Endothelial cell of umbilical vein (primary cell): ENCODE measurements around the gene APMAP. TPM values are rescaled to one million over a fixed set of nuclear protein-coding genes. Genes with fewer than 3 reads are reported as not detected.

Experiments
- BruUV-seq: library from RNA; stranded (reverse); fragments of 400-500 nt; replicated peaks from 2 replicates; lab custom pipeline; 2021; lab: Mats Ljungman, UMichigan
- CTCF ChIA-PET: fragments of 300-600, 350-600 bp; sonication (Branson Sonifier 250); formaldehyde crosslinking; loops from one replicate; lab custom pipeline; 2021; ENCODE audit warnings: antibody characterized with exemption, inconsistent platforms; lab: Charles Lee
- POLR2A ChIA-PET: fragments of 300-600, 350-600 bp; sonication (Branson Sonifier 250); formaldehyde crosslinking; loops from one replicate; lab custom pipeline; 2021; ENCODE audit warnings: antibody characterized with exemption, inconsistent platforms; lab: Charles Lee
- DNase-seq: peaks from one replicate; pipeline ENCODE4 v3.0.0-alpha.2; 2011; ENCODE audit warnings: low read depth, low spot score
- FAIRE-seq: peaks from 2 replicates; lab custom pipeline; 2011; peaks lifted over from hg19 to GRCh38; lab: Jason Lieb, UNC
- H2AFZ ChIP-seq: 2 replicates; pipeline ENCODE4 v1.6.0; 2012; ENCODE audit warnings: low read depth, low read length, control low read depth, inconsistent platforms
- H3K27ac ChIP-seq: 2 replicates; pipeline ENCODE4 v1.5.1; 2011; ENCODE audit warnings: low read depth, mild to moderate bottlenecking, control low read depth, low read length, moderate library complexity; ENCODE audit not compliant: insufficient read depth
- H3K27me3 ChIP-seq, 2 experiments: 2 replicates each; pipeline versions ENCODE4 v1.6.0 to v1.6.1; 2011; ENCODE audit warnings: low read length in 2 of 2, mixed read lengths in 1 of 2; ENCODE audit not compliant: control insufficient read depth in 2 of 2, insufficient read depth in 2 of 2
- H3K36me3 ChIP-seq, 2 experiments: 2 replicates in 1 of 2; 3 replicates in 1 of 2; pipeline ENCODE4 v1.5.1; 2011; ENCODE audit warnings: low read length in 2 of 2, mild to moderate bottlenecking in 1 of 2, moderate library complexity in 1 of 2; ENCODE audit not compliant: control insufficient read depth in 2 of 2, insufficient read depth in 2 of 2; ENCODE audit errors: extremely low read depth in 1 of 2
- H3K4me1 ChIP-seq: 3 replicates; pipeline ENCODE4 v1.5.1; 2011; ENCODE audit warnings: mild to moderate bottlenecking, low read length; ENCODE audit not compliant: control insufficient read depth, insufficient read depth; ENCODE audit errors: extremely low read depth
- H3K4me2 ChIP-seq: 2 replicates; pipeline ENCODE4 v1.6.1; 2011; ENCODE audit warnings: low read length, control low read depth, mixed read lengths; ENCODE audit not compliant: insufficient read depth
- H3K4me3 ChIP-seq, 3 experiments: fragments of 200-600 bp in 1 of 3; sonication (generic), shearing (Covaris generic) in 1 of 3; replicated peaks in 1 of 3; 2 replicates each; pipeline ENCODE4 v1.5.1; 2011 to 2016; ENCODE audit warnings: control low read depth in 3 of 3, low read length in 3 of 3, mild to moderate bottlenecking in 2 of 3, inconsistent platforms in 1 of 3, low read depth in 1 of 3, moderate library complexity in 1 of 3; ENCODE audit not compliant: insufficient read depth in 1 of 3
- H3K79me2 ChIP-seq: 2 replicates; pipeline ENCODE4 v1.6.0; 2012; ENCODE audit warnings: low read length, inconsistent platforms; ENCODE audit not compliant: control insufficient read depth, insufficient read depth
- H3K9ac ChIP-seq: replicated peaks from 2 replicates; pipeline ENCODE3; 2011; ENCODE audit warnings: low read length, control low read depth; ENCODE audit not compliant: insufficient read depth; ENCODE audit errors: extremely low read depth
- H3K9me1 ChIP-seq: replicated peaks from 3 replicates; pipeline ENCODE4 v1.6.0; 2011; ENCODE audit warnings: mild to moderate bottlenecking, low read length; ENCODE audit not compliant: control insufficient read depth, insufficient read depth; ENCODE audit errors: extremely low read depth
- H3K9me3 ChIP-seq: replicated peaks from 2 replicates; pipeline ENCODE4 v1.5.1; 2012; ENCODE audit warnings: low read length, inconsistent platforms; ENCODE audit not compliant: control insufficient read depth, insufficient read depth
- H4K20me1 ChIP-seq: replicated peaks from 2 replicates; pipeline ENCODE3; 2011; ENCODE audit warnings: mild to moderate bottlenecking, low read length; ENCODE audit not compliant: control insufficient read depth, insufficient read depth; ENCODE audit errors: extremely low read depth
- CTCF ChIP-seq, 2 donors: IDR thresholded peaks; 1 replicate in 1 of 2; 2 replicates in 1 of 2; pipeline ENCODE4 v1.5.1; 2011; ENCODE audit warnings: low read length in 2 of 2, mild to moderate bottlenecking in 2 of 2, moderate library complexity in 2 of 2, control low read depth in 1 of 2, inconsistent platforms in 1 of 2, low read depth in 1 of 2; ENCODE audit not compliant: insufficient read depth in 1 of 2; ENCODE audit errors: extremely low read depth in 1 of 2
- EZH2 ChIP-seq: IDR thresholded peaks from 2 replicates; pipeline ENCODE4 v1.6.1; 2012; ENCODE audit warnings: borderline replicate concordance, low read depth, mild to moderate bottlenecking, moderate library complexity, low read length, inconsistent platforms; ENCODE audit not compliant: severe bottlenecking
- FOS ChIP-seq: IDR thresholded peaks from 2 replicates; pipeline ENCODE4 v1.6.1; 2011; ENCODE audit warnings: mild to moderate bottlenecking, low read length, moderate library complexity, borderline replicate concordance; ENCODE audit not compliant: insufficient read depth
- GATA2 ChIP-seq: IDR thresholded peaks from 2 replicates; pipeline ENCODE4 v1.7.0; 2011; ENCODE audit warnings: low read depth, mild to moderate bottlenecking, moderate library complexity, mixed read lengths, low read length; ENCODE audit not compliant: insufficient read length, insufficient read depth
- JUN ChIP-seq: IDR thresholded peaks from 2 replicates; pipeline ENCODE4 v1.6.1; 2011; ENCODE audit warnings: borderline replicate concordance, low read depth; ENCODE audit not compliant: insufficient read length, insufficient read depth
- MAX ChIP-seq: IDR thresholded peaks from 2 replicates; pipeline ENCODE4 v1.6.1; 2011; ENCODE audit not compliant: insufficient read depth, insufficient read length
- MYC ChIP-seq: IDR thresholded peaks from one replicate; pipeline ENCODE4 v1.6.1; 2011; ENCODE audit warnings: mild to moderate bottlenecking, low read depth, low read length
- POLR2A ChIP-seq: IDR thresholded peaks from 2 replicates; pipeline ENCODE4 v1.6.1; 2012; ENCODE audit warnings: low read depth, mild to moderate bottlenecking, control low read depth, low read length
- POLR2AphosphoS5 ChIP-seq: IDR thresholded peaks from 2 replicates; pipeline ENCODE4 v1.6.1; 2012; ENCODE audit warnings: low read depth, mild to moderate bottlenecking, control low read depth, low read length, moderate library complexity; ENCODE audit not compliant: insufficient read depth
- dilution Hi-C: fragments of 300-500 bp; cut with MboI; formaldehyde crosslinking; loops from one replicate; pipeline ENCODE4 v1.15.0; 2019; ENCODE audit warnings: low sequenced_read_pairs; ENCODE audit not compliant: extremely low pct_ligation_motif_present
- intact Hi-C: fragments of 100-400 bp; cut with micrococcal nuclease; formaldehyde crosslinking; loops from one replicate; pipeline ENCODE4 v1.10.0; 2022
- polyA plus RNA-seq, 4 experiments: library from polyadenylated mRNA; depleted of rRNA in 3 of 4; stranded (reverse) in 3 of 4; unstranded in 1 of 4; fragments of >200 nt; gene quantifications; 2 replicates each; pipeline versions ENCODE4 v1.2.1 to v1.2.3, GENCODE V29; 2011 to 2012; ENCODE audit warnings: missing spikeins in 1 of 4
- total RNA-seq: library from RNA; stranded (reverse); gene quantifications from 2 replicates; pipeline ENCODE4 v1.2.3, GENCODE V29; 2021

The APMAP gene
- total and polyA plus RNA-seq, 2 donors (not counting 3 experiments of a cell fraction or from before 2014, with no cell fraction given) = 80.7 to 110 TPM

- intact Hi-C loops (no loop called here), dilution Hi-C loops (no loop called here)
- no TSS peak for BruUV-seq
- CTCF ChIA-PET = interaction anchor here (0.7 to 1.4 kb wide), 3 partner anchors 10 to 390 kb away, joined by 3 to 4 read pairs (median 3); no protein-coding TSS in a partner anchor
- no peak overlapping the region for H3K27ac ChIP-seq
- POLR2A ChIA-PET = no interaction called here
- no peaks in the 10 kb centered on the region for H3K36me3 ChIP-seq
- no peak overlapping the region for H3K4me2 ChIP-seq
- no peaks in the 10 kb centered on the region for H3K9me3 ChIP-seq
- no peaks in the 10 kb centered on the region for H4K20me1 ChIP-seq
- no peaks in the 10 kb centered on the region for H3K27me3 ChIP-seq
- no peak overlapping the region for H3K4me3 ChIP-seq
- no peaks in the 10 kb centered on the region for H3K4me1 ChIP-seq
- no peak for TF ChIP-seq CTCF (IDR thresholded peaks at IDR 0.05; ENCODE audit: extremely low read depth in 1 of 2, insufficient read depth in 1 of 2, low read depth in 1 of 2, low read length in 2 of 2)
- no peak for TF ChIP-seq MYC
- no peak for TF ChIP-seq POLR2A
- no peak for TF ChIP-seq EZH2
- no peak for TF ChIP-seq JUN
- TF ChIP-seq MAX = no peak
- TF ChIP-seq GATA2 = no peak
- TF ChIP-seq POLR2AphosphoS5 = no peak
- TF ChIP-seq FOS = no peak
- H2AFZ ChIP-seq = no peak overlapping the region
- FAIRE-seq (no peak), DNase-seq (no peak)
- no peak overlapping the region for H3K9ac ChIP-seq
- H3K79me2 ChIP-seq = no peaks in the 10 kb centered on the region
- H3K9me1 ChIP-seq = no peaks in the 10 kb centered on the region
These were observed 16.9 kb upstream of the APMAP start for GRCh38 chr20:25009218-25010145.
